ENCODE data around the gene FANCC. TPM values are rescaled to one million over a fixed set of nuclear protein-coding genes. Genes with fewer than 3 reads are reported as not detected.

The FANCC gene
- total RNA-seq, 2 experiments from 2014 or later, result 5.7 to 6.3 TPM

- no peak overlapping the region for H3K4me3 ChIP-seq (ENCODE audit: low read length)
- H3K4me1 ChIP-seq (ENCODE audit: insufficient read depth, low read length), result no peaks in the 10 kb centered on the region
- intact Hi-C loops (cut with DNase I, micrococcal nuclease), result no loop called here
- ATAC-seq (ENCODE audit: poor library complexity), result no peak
- ChIA-PET POLR2A (no interaction called here), CTCF (no interaction called here)
- Mint-ChIP-seq H3K27me3 (no peaks in the 10 kb centered on the region), H3K9me3 (no peaks in the 10 kb centered on the region), H3K27ac (no peak overlapping the region), H3K4me1 (ENCODE audit: low read depth) (no peaks in the 10 kb centered on the region), H3K36me3 (ENCODE audit: low read depth) (no peaks in the 10 kb centered on the region), H3K4me3 (no peak overlapping the region)
- DNase-seq, result no peak
- H3K36me3 ChIP-seq (ENCODE audit: insufficient read depth, low read length), result no peaks in the 10 kb centered on the region
- no peaks in the 10 kb centered on the region for H3K9me3 ChIP-seq (ENCODE audit: control insufficient read depth in 1 of 2, insufficient read depth in 1 of 2, low read length in 2 of 2)
- no peak for TF ChIP-seq CTCF (IDR thresholded peaks at IDR 0.05)
- H3K27me3 ChIP-seq (ENCODE audit: control insufficient read depth in 1 of 2, insufficient read depth in 2 of 2, low read length in 2 of 2), result no peaks in the 10 kb centered on the region
- H3K27ac ChIP-seq (ENCODE audit: low read depth in 1 of 2, low read length in 2 of 2), result no peak overlapping the region
Measured at GRCh38 chr9:95063300-95063699, 254.2 kb downstream of the FANCC start.

GRCh38 chr9:95062596-95063065 lies 254.9 kb downstream of the FANCC start:
- no peaks in the 10 kb centered on the region for H3K4me1 ChIP-seq (ENCODE audit: insufficient read depth, low read length)

GRCh38 chr9:95061916-95062595 lies 255.5 kb downstream of the FANCC start:
- Mint-ChIP-seq H3K9me3 (no peaks in the 10 kb centered on the region), H3K4me3 (no peak overlapping the region), H3K4me1 (ENCODE audit: low read depth) (no peaks in the 10 kb centered on the region), H3K36me3 (ENCODE audit: low read depth) (no peaks in the 10 kb centered on the region), H3K27me3 (no peaks in the 10 kb centered on the region), H3K27ac (no peak overlapping the region)
- no peaks in the 10 kb centered on the region for H3K4me1 ChIP-seq (ENCODE audit: insufficient read depth, low read length)
- ChIA-PET POLR2A (interaction anchor here (0.8 kb wide), 1 partner anchor 13 kb away, joined by 3 read pairs; no protein-coding TSS in a partner anchor), CTCF (interaction anchor here (0.6 kb wide), 1 partner anchor 302 kb away, joined by 3 read pairs; no protein-coding TSS in a partner anchor)
- no peak for ATAC-seq (ENCODE audit: poor library complexity)
- no peaks in the 10 kb centered on the region for H3K9me3 ChIP-seq (ENCODE audit: control insufficient read depth in 1 of 2, insufficient read depth in 1 of 2, low read length in 2 of 2)
- no peaks in the 10 kb centered on the region for H3K27me3 ChIP-seq (ENCODE audit: control insufficient read depth in 1 of 2, insufficient read depth in 2 of 2, low read length in 2 of 2)
- intact Hi-C loops (cut with DNase I, micrococcal nuclease), result no loop called here
- H3K4me3 ChIP-seq (ENCODE audit: low read length), result no peak overlapping the region
- DNase-seq, result no peak
- no peaks in the 10 kb centered on the region for H3K36me3 ChIP-seq (ENCODE audit: insufficient read depth, low read length)
- TF ChIP-seq CTCF (IDR thresholded peaks at IDR 0.05), result no peak
- H3K27ac ChIP-seq (ENCODE audit: low read depth in 1 of 2, low read length in 2 of 2), result no peak overlapping the region

More at GRCh38 chr9:95062596-95063065, 254.9 kb downstream of the FANCC start:
- DNase-seq (no peak), ATAC-seq (ENCODE audit: poor library complexity) (no peak)
- Histone ChIP-seq H3K4me3 (ENCODE audit: low read length) (no peak overlapping the region), H3K27ac (ENCODE audit: low read depth in 1 of 2, low read length in 2 of 2) (no peak overlapping the region), H3K36me3 (ENCODE audit: insufficient read depth, low read length) (no peaks in the 10 kb centered on the region), H3K9me3 (ENCODE audit: control insufficient read depth in 1 of 2, insufficient read depth in 1 of 2, low read length in 2 of 2) (no peaks in the 10 kb centered on the region), H3K27me3 (ENCODE audit: control insufficient read depth in 1 of 2, insufficient read depth in 2 of 2, low read length in 2 of 2) (no peaks in the 10 kb centered on the region)
- ChIA-PET POLR2A (no interaction called here), CTCF (interaction anchor here (0.6 kb wide), 1 partner anchor 302 kb away, joined by 3 read pairs; no protein-coding TSS in a partner anchor)
- Mint-ChIP-seq H3K36me3 (ENCODE audit: low read depth) (no peaks in the 10 kb centered on the region), H3K9me3 (no peaks in the 10 kb centered on the region), H3K27ac (no peak overlapping the region), H3K4me3 (no peak overlapping the region), H3K4me1 (ENCODE audit: low read depth) (no peaks in the 10 kb centered on the region), H3K27me3 (no peaks in the 10 kb centered on the region)
- TF ChIP-seq CTCF (IDR thresholded peaks at IDR 0.05), result no peak
- intact Hi-C loops (cut with DNase I, micrococcal nuclease), result no loop called here
